OCI-LY7 (cell line): ENCODE measurements around the gene SECISBP2L. TPM values are rescaled to one million over a fixed set of nuclear protein-coding genes. Genes with fewer than 3 reads are reported as not detected.

Experiments used
- Bru-seq: library from RNA; stranded (reverse); fragments of 400-500 nt; gene quantifications from one replicate; lab custom pipeline; 2021; lab: Mats Ljungman, UMichigan
- BruChase-seq, 2 experiments: library from RNA; stranded (reverse); fragments of 400-500 nt; gene quantifications; one replicate each; lab custom pipeline; 2021; lab: Mats Ljungman, UMichigan
- BruUV-seq: library from RNA; stranded (reverse); fragments of 400-500 nt; replicated peaks from 2 replicates; lab custom pipeline; 2021; lab: Mats Ljungman, UMichigan
- CTCF ChIA-PET: fragments of 300-600 bp; sonication (Branson Sonifier 250); formaldehyde crosslinking; loops from one replicate; lab custom pipeline; 2022; ENCODE audit warnings: antibody characterized with exemption; ENCODE audit not compliant: unreplicated experiment; lab: Charles Lee
- POLR2A ChIA-PET: fragments of 300-600 bp; sonication (Branson Sonifier 250); formaldehyde crosslinking; loops from one replicate; lab custom pipeline; 2022; ENCODE audit warnings: antibody characterized with exemption; lab: Charles Lee
- DNase-seq: peaks from one replicate; pipeline ENCODE4 v3.0.0-alpha.2; 2015; ENCODE audit warnings: low spot score
- H2AFZ ChIP-seq: fragments of 200-600 bp; sonication (generic), shearing (Covaris generic); 2 replicates; pipeline ENCODE4 v1.6.1; 2014; ENCODE audit warnings: mild to moderate bottlenecking, antibody characterized with exemption, low read length, moderate library complexity
- H3K27ac ChIP-seq: fragments of 200-600 bp; sonication (generic); 2 replicates; pipeline ENCODE4 v1.5.1; 2014; ENCODE audit warnings: mixed run types, low read depth, mild to moderate bottlenecking, moderate library complexity, low read length, inconsistent platforms; ENCODE audit not compliant: poor library complexity, severe bottlenecking
- H3K36me3 ChIP-seq: fragments of 200-600 bp; sonication (generic); 2 replicates; pipeline ENCODE4 v1.6.1; 2014; ENCODE audit warnings: mild to moderate bottlenecking, antibody characterized with exemption, low read length, moderate library complexity, mixed read lengths; ENCODE audit not compliant: insufficient read depth
- H3K4me1 ChIP-seq: fragments of 200-600 bp; sonication (generic); 2 replicates; pipeline ENCODE4 v1.5.1; 2014; ENCODE audit warnings: mild to moderate bottlenecking, low read length; ENCODE audit not compliant: insufficient read depth, poor library complexity, severe bottlenecking
- H3K4me2 ChIP-seq: fragments of 200-600 bp; sonication (generic); 2 replicates; pipeline ENCODE4 v1.6.1; 2014; ENCODE audit warnings: mild to moderate bottlenecking, low read length
- H3K4me3 ChIP-seq: fragments of 200-600 bp; sonication (generic); 2 replicates; pipeline ENCODE4 v1.5.1; 2014; ENCODE audit warnings: mild to moderate bottlenecking, low read depth, low read length; ENCODE audit not compliant: poor library complexity, severe bottlenecking
- H3K79me2 ChIP-seq: fragments of 200-600 bp; sonication (generic); 2 replicates; pipeline ENCODE4 v1.6.1; 2016; ENCODE audit warnings: low read depth, mild to moderate bottlenecking, low read length, moderate library complexity, mixed read lengths; ENCODE audit not compliant: insufficient read depth
- H3K9me2 ChIP-seq: fragments of 200-600 bp; sonication (generic); 2 replicates; pipeline ENCODE4 v1.6.1; 2016; ENCODE audit warnings: mild to moderate bottlenecking, low read length, mixed read lengths; ENCODE audit not compliant: insufficient read depth
- H3K9me3 ChIP-seq: fragments of 200-600 bp; sonication (generic); 2 replicates; pipeline ENCODE4 v1.6.1; 2014; ENCODE audit warnings: mild to moderate bottlenecking, mixed run types, low read length, mixed read lengths
- H4K20me1 ChIP-seq: fragments of 200-600 bp; sonication (generic); 2 replicates; pipeline ENCODE4 v1.6.1; 2014; ENCODE audit warnings: mild to moderate bottlenecking, antibody characterized with exemption, low read length, moderate library complexity, mixed read lengths; ENCODE audit not compliant: insufficient read depth
- EZH2phosphoT487 ChIP-seq: fragments of 200-600 bp; sonication (generic); IDR thresholded peaks from 2 replicates; pipeline ENCODE4 v1.6.1; 2018; ENCODE audit warnings: low read depth, borderline replicate concordance, mild to moderate bottlenecking, mixed run types, antibody characterized with exemption, low read length, moderate library complexity, mixed read lengths
- intact Hi-C: fragments of 100-400 bp; cut with micrococcal nuclease; formaldehyde crosslinking; loops from one replicate; pipeline ENCODE4 v1.10.0; 2022; ENCODE audit not compliant: unreplicated experiment
- long read RNA-seq: library from polyadenylated mRNA; stranded (forward); transcript quantifications from one replicate; pipeline ENCODE4 v2.0.0, GENCODE V29; 2022
- total RNA-seq, 2 experiments: library from RNA; depleted of rRNA in 1 of 2; stranded (reverse); fragments of >200 nt in 1 of 2; shearing (Covaris generic) in 1 of 2; gene quantifications; 2 replicates each; pipeline ENCODE4 v1.2.3, GENCODE V29; 2014 to 2022
- TF ChIP-seq, protein P1 (sequence below): fragments of 200-600 bp; sonication (generic); conservative IDR thresholded peaks from 2 replicates; pipeline ENCODE4 v1.5.1; 2014; ENCODE audit warnings: mild to moderate bottlenecking, antibody characterized with exemption, low read length, moderate library complexity, mixed read lengths

SECISBP2L gene, protein sequence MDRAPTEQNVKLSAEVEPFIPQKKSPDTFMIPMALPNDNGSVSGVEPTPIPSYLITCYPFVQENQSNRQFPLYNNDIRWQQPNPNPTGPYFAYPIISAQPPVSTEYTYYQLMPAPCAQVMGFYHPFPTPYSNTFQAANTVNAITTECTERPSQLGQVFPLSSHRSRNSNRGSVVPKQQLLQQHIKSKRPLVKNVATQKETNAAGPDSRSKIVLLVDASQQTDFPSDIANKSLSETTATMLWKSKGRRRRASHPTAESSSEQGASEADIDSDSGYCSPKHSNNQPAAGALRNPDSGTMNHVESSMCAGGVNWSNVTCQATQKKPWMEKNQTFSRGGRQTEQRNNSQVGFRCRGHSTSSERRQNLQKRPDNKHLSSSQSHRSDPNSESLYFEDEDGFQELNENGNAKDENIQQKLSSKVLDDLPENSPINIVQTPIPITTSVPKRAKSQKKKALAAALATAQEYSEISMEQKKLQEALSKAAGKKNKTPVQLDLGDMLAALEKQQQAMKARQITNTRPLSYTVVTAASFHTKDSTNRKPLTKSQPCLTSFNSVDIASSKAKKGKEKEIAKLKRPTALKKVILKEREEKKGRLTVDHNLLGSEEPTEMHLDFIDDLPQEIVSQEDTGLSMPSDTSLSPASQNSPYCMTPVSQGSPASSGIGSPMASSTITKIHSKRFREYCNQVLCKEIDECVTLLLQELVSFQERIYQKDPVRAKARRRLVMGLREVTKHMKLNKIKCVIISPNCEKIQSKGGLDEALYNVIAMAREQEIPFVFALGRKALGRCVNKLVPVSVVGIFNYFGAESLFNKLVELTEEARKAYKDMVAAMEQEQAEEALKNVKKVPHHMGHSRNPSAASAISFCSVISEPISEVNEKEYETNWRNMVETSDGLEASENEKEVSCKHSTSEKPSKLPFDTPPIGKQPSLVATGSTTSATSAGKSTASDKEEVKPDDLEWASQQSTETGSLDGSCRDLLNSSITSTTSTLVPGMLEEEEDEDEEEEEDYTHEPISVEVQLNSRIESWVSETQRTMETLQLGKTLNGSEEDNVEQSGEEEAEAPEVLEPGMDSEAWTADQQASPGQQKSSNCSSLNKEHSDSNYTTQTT
- total RNA-seq (2014; rRNA removed; shearing (Covaris generic)) (13.3 and 15.4 TPM in 2 replicates), total RNA-seq (2022) (26.3 and 34.0 TPM in 2 replicates), Bru-seq, nascent RNA (percentile 79 among the genes with signal in this experiment), BruChase-seq, experiment 1, labeled RNA remaining after a 6-hour chase (percentile 67 among the genes with signal in this experiment), BruChase-seq, experiment 2, labeled RNA remaining after a 2-hour chase (percentile 83 among the genes with signal in this experiment)
- long read RNA-seq, partial matches to known transcripts, result 3 of 6 reads
- long read RNA-seq, other reads (novel, unspliced or antisense), result 3 of 6 reads

DNA sequence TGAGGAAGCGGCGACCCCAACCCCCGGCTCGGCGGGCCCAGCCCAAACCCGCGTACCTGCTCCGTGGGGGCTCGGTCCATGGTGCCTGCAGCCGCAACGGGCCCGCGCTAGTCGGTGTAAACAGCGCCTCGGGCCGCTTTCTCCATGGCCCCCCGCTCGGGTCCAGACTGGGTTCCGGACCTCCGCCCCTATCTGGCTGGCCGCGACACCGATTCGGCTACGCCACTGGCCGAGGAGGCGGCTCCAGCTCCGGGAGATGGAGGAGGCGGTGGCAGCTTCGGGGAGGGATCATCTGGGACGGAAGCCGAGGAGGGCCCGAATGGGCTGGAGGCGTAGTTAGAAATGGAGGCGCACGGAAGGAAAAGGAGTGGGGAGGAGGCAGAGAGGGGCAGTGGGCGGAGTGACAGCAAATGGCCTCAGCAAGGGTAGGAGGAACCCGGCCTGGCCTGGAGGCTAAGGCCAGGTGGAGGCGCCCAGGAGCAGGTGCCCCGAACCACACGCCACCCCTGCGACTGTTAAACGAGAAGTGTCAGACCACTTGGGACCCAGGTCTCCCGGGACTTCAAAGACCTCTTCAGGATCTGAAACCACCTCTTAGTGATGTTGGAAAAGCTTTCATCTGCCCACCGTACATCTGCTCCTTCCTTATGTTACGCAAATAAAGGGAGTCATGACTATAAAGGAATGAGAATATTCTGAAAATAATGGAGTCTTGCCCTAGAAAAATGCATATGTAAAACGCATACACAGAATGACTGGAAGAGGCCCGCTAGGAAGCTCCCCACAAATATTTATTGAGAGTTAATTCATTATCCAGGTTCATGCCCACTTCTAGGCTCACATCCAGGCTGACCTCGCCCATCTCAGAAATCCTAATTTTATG lies at the start of gene SECISBP2L:
Gene SECISBP2L (minus strand): TSS at position 227 of the 883 bp plus-strand sequence. CDS start 147 bp downstream, at position 80.
- ChIA-PET POLR2A (interaction anchor here (0.7 to 1.1 kb wide), 5 partner anchors 10 to 92 kb away, joined by 3 to 4 read pairs (median 3); no protein-coding TSS in a partner anchor), CTCF (interaction anchor here (0.7 to 1.0 kb wide), 2 partner anchors 31 to 377 kb away, joined by 3 read pairs; partner anchors contain the start of gene FGF7)
- TF ChIP-seq, protein P1, sequence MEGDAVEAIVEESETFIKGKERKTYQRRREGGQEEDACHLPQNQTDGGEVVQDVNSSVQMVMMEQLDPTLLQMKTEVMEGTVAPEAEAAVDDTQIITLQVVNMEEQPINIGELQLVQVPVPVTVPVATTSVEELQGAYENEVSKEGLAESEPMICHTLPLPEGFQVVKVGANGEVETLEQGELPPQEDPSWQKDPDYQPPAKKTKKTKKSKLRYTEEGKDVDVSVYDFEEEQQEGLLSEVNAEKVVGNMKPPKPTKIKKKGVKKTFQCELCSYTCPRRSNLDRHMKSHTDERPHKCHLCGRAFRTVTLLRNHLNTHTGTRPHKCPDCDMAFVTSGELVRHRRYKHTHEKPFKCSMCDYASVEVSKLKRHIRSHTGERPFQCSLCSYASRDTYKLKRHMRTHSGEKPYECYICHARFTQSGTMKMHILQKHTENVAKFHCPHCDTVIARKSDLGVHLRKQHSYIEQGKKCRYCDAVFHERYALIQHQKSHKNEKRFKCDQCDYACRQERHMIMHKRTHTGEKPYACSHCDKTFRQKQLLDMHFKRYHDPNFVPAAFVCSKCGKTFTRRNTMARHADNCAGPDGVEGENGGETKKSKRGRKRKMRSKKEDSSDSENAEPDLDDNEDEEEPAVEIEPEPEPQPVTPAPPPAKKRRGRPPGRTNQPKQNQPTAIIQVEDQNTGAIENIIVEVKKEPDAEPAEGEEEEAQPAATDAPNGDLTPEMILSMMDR, result peak; percentile 78
- TF ChIP-seq EZH2phosphoT487, result no peak
- peak within 1 kb of the TSS; percentile 62 for H3K27ac ChIP-seq
- intact Hi-C loops, result loop anchor here (2.0 to 5.0 kb wide), 3 partner anchors 108 to 574 kb away; partner anchors contain the start of genes CEP152, COPS2, DTWD1 and FAM227B
- peak; percentile 93 for DNase-seq
- peaks cover 15% of the 10 kb centered on the region; the same call in 1 of the 2 replicates for H4K20me1 ChIP-seq
- BruUV-seq, result no TSS peak
- H3K79me2 ChIP-seq, result peaks cover 44% of the 10 kb centered on the region
- peak within 1 kb of the TSS; percentile 90 for H2AFZ ChIP-seq
- H3K9me3 ChIP-seq, result no peaks in the 10 kb centered on the region
- H3K36me3 ChIP-seq, result no peaks in the 10 kb centered on the region
- H3K4me1 ChIP-seq, result peaks cover 23% of the 10 kb centered on the region
- H3K4me2 ChIP-seq, result peak within 1 kb of the TSS; percentile 86
- H3K9me2 ChIP-seq, result no peaks in the 10 kb centered on the region
- peak within 1 kb of the TSS; percentile 86 for H3K4me3 ChIP-seq

DNA sequence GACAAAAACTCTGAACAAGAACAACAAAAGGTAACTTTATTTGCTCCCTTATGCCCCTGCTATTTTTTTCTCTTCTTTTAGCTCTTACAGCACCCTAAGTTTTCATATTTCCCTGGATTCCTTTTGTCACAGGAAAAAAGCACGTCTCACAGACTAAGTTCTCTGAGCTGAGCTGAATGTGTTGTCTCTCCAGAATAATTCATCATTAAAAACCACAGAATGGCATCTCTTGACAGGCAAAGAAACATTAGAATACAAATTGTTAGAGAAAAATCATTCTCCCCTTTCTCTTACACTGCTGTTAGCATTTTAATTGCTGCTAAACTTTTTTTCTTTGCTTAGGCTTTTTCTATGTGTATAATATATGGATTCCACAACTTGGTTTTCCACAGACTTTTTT lies 48.7 kb upstream of the SECISBP2L start:
- ChIA-PET POLR2A (no interaction called here), CTCF (no interaction called here)
- H3K27ac ChIP-seq, result no peak overlapping the region
- no peaks in the 10 kb centered on the region for H3K79me2 ChIP-seq
- H3K4me2 ChIP-seq, result no peak overlapping the region
- intact Hi-C loops, result no loop called here
- no peaks in the 10 kb centered on the region for H4K20me1 ChIP-seq
- no peaks in the 10 kb centered on the region for H3K9me3 ChIP-seq
- DNase-seq, result no peak
- peaks cover 14% of the 10 kb centered on the region for H3K36me3 ChIP-seq
- TF ChIP-seq EZH2phosphoT487, result no peak
- no peak overlapping the region for H2AFZ ChIP-seq
- peaks cover 2% of the 10 kb centered on the region for H3K4me1 ChIP-seq
- no peak overlapping the region for H3K4me3 ChIP-seq
- H3K9me2 ChIP-seq, result no peaks in the 10 kb centered on the region
- BruUV-seq, result no TSS peak
